Measurements from ENCODE around the gene FAM20A.
A peak's percentile ranks its signal among the peaks of the same experiment; 100 is the strongest.

FAM20A gene

DNA sequence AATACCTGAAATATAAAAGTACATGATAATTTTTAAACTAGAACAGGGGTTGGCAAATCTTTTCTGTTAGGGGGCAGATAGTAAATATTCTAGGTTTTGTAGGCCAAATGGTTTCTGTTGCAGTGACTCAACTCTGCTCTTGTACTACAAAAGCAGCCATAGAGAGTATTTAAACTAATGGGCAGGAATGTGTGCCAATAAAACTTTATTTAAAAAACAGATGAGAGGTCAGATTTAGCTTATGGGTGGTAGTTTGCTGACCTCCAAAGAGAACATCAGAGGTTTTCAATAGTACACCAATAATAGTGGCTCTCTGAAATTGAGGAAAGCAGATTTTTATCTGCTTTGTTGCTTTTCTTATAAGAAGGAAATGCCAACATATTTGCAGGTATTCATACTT, 15.2 kb upstream of the FAM20A start:
- no peak overlapping the region for H3K27ac ChIP-seq
- TF ChIP-seq, protein P1, sequence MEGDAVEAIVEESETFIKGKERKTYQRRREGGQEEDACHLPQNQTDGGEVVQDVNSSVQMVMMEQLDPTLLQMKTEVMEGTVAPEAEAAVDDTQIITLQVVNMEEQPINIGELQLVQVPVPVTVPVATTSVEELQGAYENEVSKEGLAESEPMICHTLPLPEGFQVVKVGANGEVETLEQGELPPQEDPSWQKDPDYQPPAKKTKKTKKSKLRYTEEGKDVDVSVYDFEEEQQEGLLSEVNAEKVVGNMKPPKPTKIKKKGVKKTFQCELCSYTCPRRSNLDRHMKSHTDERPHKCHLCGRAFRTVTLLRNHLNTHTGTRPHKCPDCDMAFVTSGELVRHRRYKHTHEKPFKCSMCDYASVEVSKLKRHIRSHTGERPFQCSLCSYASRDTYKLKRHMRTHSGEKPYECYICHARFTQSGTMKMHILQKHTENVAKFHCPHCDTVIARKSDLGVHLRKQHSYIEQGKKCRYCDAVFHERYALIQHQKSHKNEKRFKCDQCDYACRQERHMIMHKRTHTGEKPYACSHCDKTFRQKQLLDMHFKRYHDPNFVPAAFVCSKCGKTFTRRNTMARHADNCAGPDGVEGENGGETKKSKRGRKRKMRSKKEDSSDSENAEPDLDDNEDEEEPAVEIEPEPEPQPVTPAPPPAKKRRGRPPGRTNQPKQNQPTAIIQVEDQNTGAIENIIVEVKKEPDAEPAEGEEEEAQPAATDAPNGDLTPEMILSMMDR (conservative IDR thresholded peaks at IDR 0.05): no peak

DNA sequence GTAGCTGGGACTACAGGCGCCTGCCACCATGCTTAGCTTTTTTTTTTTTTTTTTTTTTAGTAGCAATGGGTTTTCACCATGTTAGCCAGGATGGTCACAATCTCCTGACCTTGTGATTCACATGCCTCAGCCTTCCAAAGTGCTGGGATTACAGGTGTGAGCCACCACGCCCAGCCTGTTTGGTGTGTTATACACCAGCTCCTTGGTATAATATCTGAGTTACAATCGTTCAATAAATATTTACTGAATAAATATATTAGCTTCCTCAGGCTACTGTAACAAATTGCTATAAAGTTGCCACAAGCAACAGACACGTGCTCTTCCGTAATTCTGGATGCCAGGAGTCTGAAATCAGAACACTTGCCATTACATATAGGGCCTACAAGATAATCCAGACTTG, 13.6 kb upstream of the FAM20A start:
- H3K27ac ChIP-seq: no peak overlapping the region
- TF ChIP-seq, protein P1 (conservative IDR thresholded peaks at IDR 0.05): no peak

DNA sequence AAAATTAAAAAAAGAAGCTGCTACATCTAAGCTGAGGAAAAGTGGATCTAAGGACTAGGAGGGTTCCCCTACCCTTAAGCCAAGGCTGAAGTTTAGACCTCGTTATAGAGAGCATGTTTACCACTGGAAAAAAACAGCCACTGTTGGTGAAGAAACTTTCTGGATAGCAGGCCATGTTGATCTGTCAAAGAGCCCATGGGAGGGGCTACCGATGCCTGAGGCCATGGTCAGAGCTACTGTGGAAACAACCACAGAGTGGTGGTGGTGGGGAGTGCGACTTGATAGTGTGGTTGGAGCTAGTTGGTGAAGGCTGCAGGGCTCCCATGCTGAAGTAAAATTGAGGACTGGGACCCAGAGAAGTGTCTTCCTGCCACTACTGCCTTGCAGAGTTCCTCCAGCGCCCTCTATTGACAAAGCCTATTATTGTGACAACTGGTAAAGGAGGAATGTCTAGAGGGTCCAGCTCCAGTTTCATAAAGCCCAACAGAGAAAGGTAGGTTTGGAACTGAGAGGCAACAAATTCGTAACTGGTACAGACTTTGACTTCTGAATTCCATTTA, 12.7 kb upstream of the FAM20A start:
- no peak overlapping the region for H3K27ac ChIP-seq
- TF ChIP-seq, protein P1 (conservative IDR thresholded peaks at IDR 0.05): peak; percentile 67; the same call in 1 of the 2 replicates

DNA sequence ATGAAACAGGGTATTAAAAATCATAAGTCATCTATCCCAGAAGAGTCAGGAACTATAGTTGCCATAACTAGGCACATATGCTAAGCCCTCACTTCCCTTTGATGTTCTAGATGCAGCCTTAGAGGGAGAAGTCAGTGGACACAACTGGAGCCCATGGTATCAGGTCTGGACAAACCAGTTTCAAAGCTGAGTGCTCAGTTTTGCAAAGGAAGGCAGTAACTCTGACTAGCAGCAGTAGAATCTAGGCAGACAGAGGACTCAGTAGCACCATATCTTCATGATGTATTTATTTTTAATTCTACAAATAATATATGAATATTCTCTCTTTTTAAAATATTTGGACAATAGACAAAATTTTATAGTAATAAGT, 11.7 kb upstream of the FAM20A start:
- H3K27ac ChIP-seq: no peak overlapping the region
- TF ChIP-seq, protein P1 (conservative IDR thresholded peaks at IDR 0.05): no peak

DNA sequence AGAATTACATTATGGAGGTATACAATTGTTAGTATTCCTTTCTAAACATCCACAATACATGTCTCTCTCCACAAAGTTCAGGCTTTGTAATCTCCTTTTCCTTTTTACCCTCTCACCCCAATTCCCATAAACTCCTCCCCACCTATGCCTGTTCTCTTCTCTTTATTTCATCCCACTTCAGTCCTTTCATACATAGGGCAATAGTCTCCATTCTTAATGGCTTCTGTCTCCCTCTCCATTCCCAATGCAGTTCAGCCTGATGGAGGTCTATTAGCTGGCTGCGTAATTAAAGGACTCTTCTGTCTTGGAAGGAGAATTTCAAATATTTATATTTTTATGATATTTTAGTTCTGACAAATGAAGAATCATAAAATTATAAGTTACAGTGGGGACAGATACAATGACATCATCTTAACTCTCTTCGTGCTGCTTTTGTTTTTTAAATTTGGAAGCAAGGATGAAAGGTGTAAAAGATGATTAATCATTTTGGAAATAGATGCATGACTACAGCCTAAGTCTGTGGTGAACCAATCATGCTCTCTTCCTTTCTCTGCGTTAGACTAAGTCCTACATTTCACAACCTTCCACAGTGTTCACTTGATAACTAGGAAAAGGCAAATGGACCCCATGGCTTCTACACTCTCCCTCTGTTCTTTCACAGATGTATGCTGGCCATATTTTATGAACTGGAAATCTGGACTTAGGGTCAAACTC, 11.2 kb upstream of the FAM20A start:
- no peak overlapping the region for H3K27ac ChIP-seq
- TF ChIP-seq, protein P1 (conservative IDR thresholded peaks at IDR 0.05): no peak

DNA sequence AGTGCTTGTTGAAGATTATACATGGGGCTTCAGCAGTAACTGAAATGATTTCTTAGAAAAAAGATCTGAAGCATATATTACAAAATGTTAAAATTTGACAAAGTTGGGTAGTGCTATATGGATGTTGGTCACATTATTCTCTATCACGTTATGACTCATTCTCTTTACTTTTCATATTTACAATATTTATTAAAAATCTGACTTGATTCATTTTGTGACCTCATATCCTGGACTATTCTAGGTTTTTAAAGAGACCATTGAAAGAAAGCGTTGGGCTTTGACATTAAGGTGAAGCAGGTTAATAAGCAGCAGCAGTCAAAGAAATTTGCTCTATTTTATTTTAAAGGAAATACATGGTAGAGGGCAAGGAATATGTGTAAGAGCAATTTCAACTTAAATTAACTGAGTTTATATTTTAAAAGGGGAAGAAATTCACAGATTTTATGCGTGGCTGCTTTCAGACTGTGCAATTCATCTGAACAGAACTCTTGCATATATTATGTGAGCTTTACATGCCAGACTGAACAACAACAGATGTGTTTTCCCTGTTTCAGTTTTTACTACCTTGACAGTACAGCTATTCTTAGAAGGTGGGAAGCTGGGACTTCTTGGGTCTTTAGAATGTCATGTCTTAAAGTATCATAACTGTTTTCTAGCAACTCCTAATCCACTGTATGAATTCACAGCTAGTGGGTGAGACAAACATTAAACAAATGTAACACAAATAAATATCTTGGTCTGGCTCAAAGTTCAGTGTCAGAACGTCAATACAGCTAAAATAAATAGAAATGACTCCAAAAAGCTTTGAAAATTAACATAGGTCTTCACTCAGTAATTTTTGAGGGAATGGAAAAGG, 10.4 kb upstream of the FAM20A start:
- H3K27ac ChIP-seq: no peak overlapping the region
- TF ChIP-seq, protein P1 (conservative IDR thresholded peaks at IDR 0.05): no peak

DNA sequence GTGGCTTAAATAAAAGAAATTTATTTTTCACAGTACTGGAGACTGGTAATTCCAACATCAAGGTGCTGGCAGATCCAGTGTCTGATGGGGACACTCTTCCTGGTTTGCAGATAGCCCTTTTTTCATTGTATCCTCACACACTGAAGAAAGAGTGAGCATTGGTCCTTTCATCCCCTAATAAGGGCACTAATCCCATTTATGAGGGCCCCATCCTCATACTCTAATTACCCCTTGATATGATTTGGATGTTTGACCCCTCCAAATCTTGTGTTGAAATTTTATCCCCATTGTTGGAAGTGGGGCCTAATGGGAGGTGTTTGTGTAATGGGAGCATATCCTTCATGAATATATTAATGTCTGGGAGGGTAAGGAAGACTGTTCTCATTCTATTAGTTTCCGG, 9.4 kb upstream of the FAM20A start:
- TF ChIP-seq, protein P1 (conservative IDR thresholded peaks at IDR 0.05): no peak
- no peak overlapping the region for H3K27ac ChIP-seq
